Astrocyte (in vitro differentiated cells and primary cell): Measurements from ENCODE around the gene CMIP. TPM values are rescaled to one million over a fixed set of nuclear protein-coding genes. Genes with fewer than 3 reads are reported as not detected.

Experiments
- DNase-seq: peaks from one replicate; pipeline ENCODE4 v3.0.0-alpha.2; 2010; ENCODE audit warnings: low read depth
- FAIRE-seq: peaks from 2 replicates; lab custom pipeline; 2011; peaks lifted over from hg19 to GRCh38; lab: Jason Lieb, UNC
- H2AFZ ChIP-seq: 2 replicates; pipeline ENCODE4 v1.6.0; 2012; ENCODE audit warnings: low read depth, low read length, inconsistent platforms
- H3K27ac ChIP-seq: 2 replicates; pipeline ENCODE4 v1.5.1; 2011; ENCODE audit warnings: low read depth, low read length, inconsistent platforms
- H3K27me3 ChIP-seq: 2 replicates; pipeline ENCODE4 v1.6.0; 2011; ENCODE audit warnings: low read length, inconsistent platforms; ENCODE audit not compliant: insufficient read depth
- H3K36me3 ChIP-seq: 2 replicates; pipeline ENCODE4 v1.5.1; 2011; ENCODE audit warnings: low read length, inconsistent platforms; ENCODE audit not compliant: insufficient read depth
- H3K4me1 ChIP-seq: 2 replicates; pipeline ENCODE4 v1.5.1; 2011; ENCODE audit warnings: low read length, inconsistent platforms; ENCODE audit not compliant: insufficient read depth
- H3K4me2 ChIP-seq: 2 replicates; pipeline ENCODE4 v1.6.0; 2012; ENCODE audit warnings: low read length, inconsistent platforms
- H3K4me3 ChIP-seq: 2 replicates; pipeline ENCODE4 v1.5.1; 2011; ENCODE audit warnings: low read depth, mild to moderate bottlenecking, low read length, inconsistent platforms; ENCODE audit not compliant: insufficient read depth
- H3K79me2 ChIP-seq: 2 replicates; pipeline ENCODE4 v1.6.0; 2012; ENCODE audit warnings: mild to moderate bottlenecking, low read length, inconsistent platforms; ENCODE audit not compliant: insufficient read depth
- H3K9ac ChIP-seq: 2 replicates; pipeline ENCODE4 v1.6.0; 2012; ENCODE audit warnings: mild to moderate bottlenecking, low read length, inconsistent platforms
- H3K9me3 ChIP-seq: 2 replicates; pipeline ENCODE4 v1.5.1; 2012; ENCODE audit warnings: low read depth, mild to moderate bottlenecking, low read length, inconsistent platforms; ENCODE audit not compliant: insufficient read depth
- H4K20me1 ChIP-seq: 2 replicates; pipeline ENCODE4 v1.6.0; 2012; ENCODE audit warnings: low read length, inconsistent platforms; ENCODE audit not compliant: insufficient read depth
- H3K27ac Mint-ChIP-seq: one replicate; pipeline ENCODE4 v1.8.0; 2021; ENCODE audit warnings: mild to moderate bottlenecking, mixed read lengths; ENCODE audit not compliant: unreplicated experiment
- H3K27me3 Mint-ChIP-seq: one replicate; pipeline ENCODE4 v1.8.0; 2021; ENCODE audit warnings: low read depth, mixed read lengths; ENCODE audit not compliant: unreplicated experiment
- H3K36me3 Mint-ChIP-seq: one replicate; pipeline ENCODE4 v1.8.0; 2021; ENCODE audit warnings: low read depth, mixed read lengths; ENCODE audit not compliant: unreplicated experiment
- H3K4me1 Mint-ChIP-seq: one replicate; pipeline ENCODE4 v1.8.0; 2021; ENCODE audit warnings: low read depth, mixed read lengths; ENCODE audit not compliant: unreplicated experiment
- H3K4me3 Mint-ChIP-seq: one replicate; pipeline ENCODE4 v1.8.0; 2021; ENCODE audit warnings: mild to moderate bottlenecking, moderate library complexity, mixed read lengths; ENCODE audit not compliant: unreplicated experiment
- H3K9me3 Mint-ChIP-seq: one replicate; pipeline ENCODE4 v1.8.0; 2021; ENCODE audit warnings: mild to moderate bottlenecking, mixed read lengths; ENCODE audit not compliant: unreplicated experiment
- CTCF ChIP-seq: IDR thresholded peaks from 2 replicates; pipeline ENCODE4 v1.5.1; 2011; ENCODE audit warnings: low read depth, mild to moderate bottlenecking, inconsistent platforms, low read length, moderate library complexity; ENCODE audit not compliant: insufficient read depth
- EZH2 ChIP-seq: IDR thresholded peaks from 2 replicates; pipeline ENCODE4 v1.6.1; 2012; ENCODE audit warnings: mild to moderate bottlenecking, low read length, inconsistent platforms; ENCODE audit not compliant: insufficient read depth
- total RNA-seq: library from RNA; stranded (reverse); gene quantifications from 2 replicates; pipeline ENCODE4 v1.2.1, GENCODE V29; 2021

The CMIP gene
- total RNA-seq, 1 donor from 2014 or later = 71.5 TPM

GRCh38 chr16:81454044-81454443 lies 9.4 kb downstream of the CMIP start:
- H3K4me1 Mint-ChIP-seq = peaks cover 49% of the 10 kb centered on the region
- Histone ChIP-seq H3K4me2 (no peak overlapping the region), H3K79me2 (peaks cover 100% of the 10 kb centered on the region)

DNA sequence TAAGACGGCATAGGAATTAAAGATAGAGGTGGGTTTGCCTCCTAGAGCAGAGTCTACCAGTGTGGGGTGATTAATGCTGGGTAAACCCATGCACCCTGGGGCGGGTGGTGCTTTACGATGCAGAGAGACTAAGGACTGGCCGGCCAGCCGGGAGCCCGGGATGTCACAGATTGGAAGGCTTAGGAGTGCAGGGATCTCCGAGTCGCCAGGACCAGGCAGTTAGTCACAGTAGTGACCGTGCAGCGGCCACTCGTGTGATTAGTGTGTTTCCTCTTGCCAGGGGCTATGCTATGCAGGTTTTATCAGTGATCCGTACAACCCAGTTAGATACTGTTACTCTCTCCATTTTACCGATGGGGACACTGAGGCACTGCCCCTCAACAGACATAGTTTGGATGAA lies 10.4 kb downstream of the CMIP start:
- no peak overlapping the region for H3K4me3 ChIP-seq
- H3K9me3 ChIP-seq = no peaks in the 10 kb centered on the region
- no peaks in the 10 kb centered on the region for H3K9me3 Mint-ChIP-seq
- H3K4me1 ChIP-seq = peaks cover 22% of the 10 kb centered on the region
- peaks cover 18% of the 10 kb centered on the region for H3K36me3 Mint-ChIP-seq
- no peaks in the 10 kb centered on the region for H3K36me3 ChIP-seq
- peaks cover 42% of the 10 kb centered on the region for H3K4me1 Mint-ChIP-seq
- H3K27me3 Mint-ChIP-seq = no peaks in the 10 kb centered on the region
- no peak for FAIRE-seq
- peaks cover 100% of the 10 kb centered on the region for H3K79me2 ChIP-seq
- H3K4me3 Mint-ChIP-seq = no peak overlapping the region
- H3K9ac ChIP-seq = no peak overlapping the region
- no peak overlapping the region for H3K4me2 ChIP-seq
- no peak overlapping the region for H2AFZ ChIP-seq
- DNase-seq = no peak
- no peak for TF ChIP-seq EZH2
- no peak for TF ChIP-seq CTCF
- H4K20me1 ChIP-seq = peaks cover 98% of the 10 kb centered on the region
- no peak overlapping the region for H3K27ac Mint-ChIP-seq
- no peak overlapping the region for H3K27ac ChIP-seq
- H3K27me3 ChIP-seq = no peaks in the 10 kb centered on the region

More at GRCh38 chr16:81454044-81454443, 9.4 kb downstream of the CMIP start:
- H3K27me3 Mint-ChIP-seq = no peaks in the 10 kb centered on the region
- Histone ChIP-seq H3K27me3 (no peaks in the 10 kb centered on the region), H2AFZ (no peak overlapping the region), H4K20me1 (peaks cover 98% of the 10 kb centered on the region), H3K4me1 (peaks cover 22% of the 10 kb centered on the region), H3K9me3 (no peaks in the 10 kb centered on the region), H3K36me3 (no peaks in the 10 kb centered on the region), H3K9ac (no peak overlapping the region), H3K27ac (no peak overlapping the region), H3K4me3 (no peak overlapping the region)
- no peak overlapping the region for H3K4me3 Mint-ChIP-seq
- no peak for FAIRE-seq
- no peak overlapping the region for H3K27ac Mint-ChIP-seq
- TF ChIP-seq EZH2 = no peak
- no peak for TF ChIP-seq CTCF
- DNase-seq = no peak
- no peaks in the 10 kb centered on the region for H3K9me3 Mint-ChIP-seq
- peaks cover 15% of the 10 kb centered on the region for H3K36me3 Mint-ChIP-seq

- DNase-seq = no peak
- Histone ChIP-seq H2AFZ (no peak overlapping the region), H4K20me1 (peaks cover 98% of the 10 kb centered on the region), H3K27me3 (no peaks in the 10 kb centered on the region), H3K9ac (no peak overlapping the region), H3K36me3 (no peaks in the 10 kb centered on the region), H3K4me2 (no peak overlapping the region), H3K4me3 (no peak overlapping the region), H3K9me3 (no peaks in the 10 kb centered on the region), H3K79me2 (peaks cover 100% of the 10 kb centered on the region), H3K27ac (no peak overlapping the region), H3K4me1 (peaks cover 22% of the 10 kb centered on the region)
- Mint-ChIP-seq H3K27me3 (no peaks in the 10 kb centered on the region), H3K9me3 (no peaks in the 10 kb centered on the region), H3K4me1 (peaks cover 43% of the 10 kb centered on the region), H3K36me3 (peaks cover 20% of the 10 kb centered on the region), H3K27ac (no peak overlapping the region), H3K4me3 (no peak overlapping the region)
- TF ChIP-seq CTCF = no peak
- no peak for TF ChIP-seq EZH2
- FAIRE-seq = no peak
Observed at GRCh38 chr16:81455720-81456494, 11.3 kb downstream of the CMIP start.
